Naive thymus-derived CD4-positive, alpha-beta T cell (primary cell): Measurements from ENCODE around the gene CZIB. TPM values are rescaled to one million over a fixed set of nuclear protein-coding genes. Genes with fewer than 3 reads are reported as not detected.

Experiments
- ATAC-seq: fragments of 150-1000 bp; cut with Tn5 transposase; 2 replicates; pipeline ENCODE4 v1.10.0; 2021; ENCODE audit warnings: mild to moderate bottlenecking, moderate library complexity
- CTCF ChIA-PET: fragments of 350-600 bp; sonication (Branson Sonifier 250); formaldehyde crosslinking; loops from one replicate; lab custom pipeline; 2021; ENCODE audit warnings: antibody characterized with exemption; lab: Charles Lee
- POLR2A ChIA-PET: fragments of 350-600 bp; sonication (Branson Sonifier 250); formaldehyde crosslinking; loops from one replicate; lab custom pipeline; 2021; ENCODE audit warnings: antibody characterized with exemption, inconsistent platforms; lab: Charles Lee
- DNase-seq, 9 donors: peaks; one replicate each; pipeline versions ENCODE4 v3.0.0 to v3.0.0-alpha.2; 2020 to 2022; ENCODE audit warnings: mixed read lengths in 1 of 9
- H3K27ac ChIP-seq: one replicate; pipeline ENCODE4 v1.7.0; 2013; ENCODE audit warnings: mild to moderate bottlenecking, low read depth, low read length, moderate library complexity
- H3K27me3 ChIP-seq, 2 donors: one replicate each; pipeline ENCODE4 v1.7.0; 2013; ENCODE audit warnings: low read length in 2 of 2, mild to moderate bottlenecking in 2 of 2, moderate library complexity in 2 of 2; ENCODE audit not compliant: control insufficient read depth in 2 of 2, insufficient read depth in 2 of 2
- H3K36me3 ChIP-seq, 3 experiments: 1 replicate in 2 of 3; 2 replicates in 1 of 3; pipeline ENCODE4 v1.7.0; 2013; ENCODE audit warnings: low read length in 3 of 3, mild to moderate bottlenecking in 3 of 3, moderate library complexity in 1 of 3; ENCODE audit not compliant: insufficient read depth in 3 of 3, control insufficient read depth in 2 of 3
- H3K4me1 ChIP-seq, 2 donors: one replicate each; pipeline ENCODE4 v1.7.0; 2013; ENCODE audit warnings: low read length in 2 of 2, mild to moderate bottlenecking in 2 of 2, moderate library complexity in 1 of 2; ENCODE audit not compliant: control insufficient read depth in 2 of 2, insufficient read depth in 2 of 2
- H3K4me3 ChIP-seq: 2 replicates; pipeline ENCODE4 v1.7.0; 2013; ENCODE audit warnings: mild to moderate bottlenecking, low read length
- H3K9me3 ChIP-seq, 3 experiments: 1 replicate in 2 of 3; 2 replicates in 1 of 3; pipeline ENCODE4 v1.7.0; 2013; ENCODE audit warnings: low read length in 3 of 3; ENCODE audit not compliant: control insufficient read depth in 2 of 3
- H3K27ac Mint-ChIP-seq, 9 donors: one replicate each; pipeline ENCODE4 v1.8.0; 2020 to 2022; ENCODE audit warnings: mixed read lengths in 9 of 9, mild to moderate bottlenecking in 8 of 9, moderate library complexity in 5 of 9, inconsistent platforms in 2 of 9
- H3K27me3 Mint-ChIP-seq, 5 donors: one replicate each; pipeline ENCODE4 v1.8.0; 2021 to 2022; ENCODE audit warnings: mixed read lengths in 5 of 5, mild to moderate bottlenecking in 1 of 5
- H3K36me3 Mint-ChIP-seq, 5 donors: one replicate each; pipeline ENCODE4 v1.8.0; 2020 to 2022; ENCODE audit warnings: mixed read lengths in 5 of 5, mild to moderate bottlenecking in 3 of 5, inconsistent platforms in 1 of 5
- H3K4me1 Mint-ChIP-seq, 7 donors: one replicate each; pipeline ENCODE4 v1.8.0; 2020 to 2022; ENCODE audit warnings: mixed read lengths in 7 of 7, mild to moderate bottlenecking in 3 of 7, inconsistent platforms in 1 of 7
- H3K4me3 Mint-ChIP-seq, 10 donors: one replicate each; pipeline ENCODE4 v1.8.0; 2020 to 2022; ENCODE audit warnings: mild to moderate bottlenecking in 10 of 10, mixed read lengths in 10 of 10, moderate library complexity in 6 of 10, inconsistent platforms in 2 of 10
- H3K9me3 Mint-ChIP-seq, 11 donors: one replicate each; pipeline ENCODE4 v1.8.0; 2020 to 2022; ENCODE audit warnings: mixed read lengths in 11 of 11, mild to moderate bottlenecking in 4 of 11, inconsistent platforms in 1 of 11, moderate library complexity in 1 of 11
- intact Hi-C, 2 donors: fragments of 100-400 bp; cut with micrococcal nuclease; formaldehyde crosslinking; loops; one replicate each; pipeline ENCODE4 v1.15.1; 2023
- polyA plus RNA-seq, 2 donors: library from polyadenylated mRNA; unstranded; fragments of 300-500 nt; fragmentation: Illumina TruSeq; gene quantifications; one replicate each; pipeline ENCODE4 v1.2.3, GENCODE V29; 2021
- total RNA-seq, 6 experiments: library from RNA in 5 of 6; stranded (reverse) in 5 of 6; gene quantifications; 1 replicate in 5 of 6; 2 replicates in 1 of 6; pipeline ENCODE4 v1.2.3 and lab custom pipeline; 2021 to 2026

CZIB gene
- total and polyA plus RNA-seq, 7 experiments from 2014 or later: 41.9 to 94.9 (median 77.5) TPM

GRCh38 chr1:53197291-53198200 is 22.9 kb downstream of the CZIB start:
- no peaks in the 10 kb centered on the region for H3K9me3 ChIP-seq
- Mint-ChIP-seq H3K4me3 (peak overlapping the region; percentile 88 to 100 (median 98)), H3K27me3 (no peaks in the 10 kb centered on the region), H3K27ac (peak overlapping the region; percentile 90 to 100 (median 97)), H3K4me1 (peaks cover 13 to 50% (median 44%) of the 10 kb centered on the region in 7 donors), H3K36me3 (peaks cover 6 to 23% (median 14%) of the 10 kb centered on the region in 5 donors), H3K9me3 (peaks cover 0 to 3% (median 0%) of the 10 kb centered on the region in 11 donors)
- H3K27me3 ChIP-seq: no peaks in the 10 kb centered on the region
- CTCF ChIA-PET: no interaction called here
- peaks cover 16 to 20% of the 10 kb centered on the region in 2 donors for H3K4me1 ChIP-seq
- H3K36me3 ChIP-seq: peaks cover 0 to 19% (median 0%) of the 10 kb centered on the region in 3 experiments
- peak overlapping the region; percentile 91 for H3K4me3 ChIP-seq
- H3K27ac ChIP-seq: peak overlapping the region; percentile 98
- no peak for ATAC-seq
- DNase-seq: no peak
- POLR2A ChIA-PET: interaction anchor here (0.7 to 6.3 kb wide), 4 partner anchors 15 to 23 kb away, joined by 3 to 42 read pairs (median 3); partner anchors contain the start of gene CZIB
- intact Hi-C loops: loop anchor here (2.0 to 5.0 kb wide), 9 partner anchors 180 to 1320 kb away; partner anchors contain the start of genes NDC1 (in 2 of the 2), NRDC (in 2 of the 2), CC2D1B (in 1 of the 2) and ECHDC2 (in 1 of the 2)

GRCh38 chr1:53196485-53197290 is 23.7 kb downstream of the CZIB start, which contains the start of gene CPT2:
TSS of gene CPT2 (plus strand) at chr1:53196824. CDS start at chr1:53196944, 120 bp downstream.
- POLR2A ChIA-PET: interaction anchor here (0.6 to 6.3 kb wide), 5 partner anchors 10 to 24 kb away, joined by 3 to 42 read pairs (median 4); partner anchors contain the start of gene CZIB

GRCh38 chr1:53196017-53196484 is 24.4 kb downstream of the CZIB start:
- intact Hi-C loops: loop anchor here (1.0 to 5.0 kb wide), 17 partner anchors 24 to 1319 kb away; partner anchors contain the start of genes CC2D1B (in 2 of the 2), CZIB (in 2 of the 2), MAGOH (in 2 of the 2) and NDC1 (in 2 of the 2)
- POLR2A ChIA-PET: interaction anchor here (0.6 to 6.3 kb wide), 5 partner anchors 10 to 44 kb away, joined by 3 to 42 read pairs (median 4); partner anchors contain the start of gene CZIB

More at GRCh38 chr1:53196485-53197290, 23.7 kb downstream of the CZIB start, which contains the start of gene CPT2:
- H3K27ac ChIP-seq: peak within 1 kb of the TSS; percentile 98
- DNase-seq (peak; percentile 78 to 94 (median 89)), ATAC-seq (peak; percentile 99)
- Mint-ChIP-seq H3K27me3 (no peaks in the 10 kb centered on the region), H3K27ac (peak within 1 kb of the TSS; percentile 90 to 100 (median 97)), H3K4me1 (peaks cover 13 to 48% (median 44%) of the 10 kb centered on the region in 7 donors), H3K4me3 (peak within 1 kb of the TSS; percentile 88 to 100 (median 98)), H3K36me3 (peaks cover 4 to 21% (median 12%) of the 10 kb centered on the region in 5 donors), H3K9me3 (peaks cover 0 to 4% (median 0%) of the 10 kb centered on the region in 11 donors)
- H3K36me3 ChIP-seq: peaks cover 0 to 11% (median 0%) of the 10 kb centered on the region in 3 experiments
- H3K27me3 ChIP-seq: no peaks in the 10 kb centered on the region
- H3K9me3 ChIP-seq: no peaks in the 10 kb centered on the region
- H3K4me3 ChIP-seq: peak within 1 kb of the TSS; percentile 91
- H3K4me1 ChIP-seq: peaks cover 16 to 20% of the 10 kb centered on the region in 2 donors
- intact Hi-C loops: loop anchor here (1.0 to 5.0 kb wide), 17 partner anchors 24 to 1319 kb away; partner anchors contain the start of genes CC2D1B (in 2 of the 2), CZIB (in 2 of the 2), MAGOH (in 2 of the 2) and NDC1 (in 2 of the 2)
- CTCF ChIA-PET: interaction anchor here (1.7 kb wide), 1 partner anchor 14 kb away, joined by 4 read pairs; no protein-coding TSS in a partner anchor

GRCh38 chr1:53195246-53196016 is 25.0 kb downstream of the CZIB start:
- Mint-ChIP-seq H3K36me3 (peaks cover 0 to 10% (median 0%) of the 10 kb centered on the region in 5 donors), H3K27ac (peak overlapping the region in 8 of 9 donors; percentile 69 to 100 (median 93)), H3K9me3 (peaks cover 0 to 4% (median 0%) of the 10 kb centered on the region in 11 donors), H3K27me3 (no peaks in the 10 kb centered on the region), H3K4me1 (peaks cover 13 to 39% (median 36%) of the 10 kb centered on the region in 7 donors), H3K4me3 (peak overlapping the region in 8 of 10 donors; percentile 3 to 100 (median 94))
- ATAC-seq (no peak), DNase-seq (no peak)
- POLR2A ChIA-PET: interaction anchor here (0.7 to 6.3 kb wide), 4 partner anchors 9 to 43 kb away, joined by 3 to 42 read pairs (median 4); partner anchors contain the start of gene CZIB
- no peak overlapping the region for H3K4me3 ChIP-seq
- no peaks in the 10 kb centered on the region for H3K9me3 ChIP-seq
- intact Hi-C loops: loop anchor here (1.0 to 5.0 kb wide), 17 partner anchors 25 to 1318 kb away; partner anchors contain the start of genes CC2D1B (in 2 of the 2), CZIB (in 2 of the 2), MAGOH (in 2 of the 2) and NDC1 (in 2 of the 2)
- peaks cover 16 to 20% of the 10 kb centered on the region in 2 donors for H3K4me1 ChIP-seq
- CTCF ChIA-PET: interaction anchor here (1.1 to 1.7 kb wide), 2 partner anchors 13 to 17 kb away, joined by 3 to 4 read pairs; no protein-coding TSS in a partner anchor
- no peaks in the 10 kb centered on the region for H3K27me3 ChIP-seq
- H3K27ac ChIP-seq: no peak overlapping the region
- no peaks in the 10 kb centered on the region for H3K36me3 ChIP-seq

More at GRCh38 chr1:53196017-53196484, 24.4 kb downstream of the CZIB start:
- H3K9me3 ChIP-seq: no peaks in the 10 kb centered on the region
- Mint-ChIP-seq H3K4me3 (peak overlapping the region; percentile 88 to 100 (median 94)), H3K27me3 (no peaks in the 10 kb centered on the region), H3K4me1 (peaks cover 13 to 45% (median 42%) of the 10 kb centered on the region in 7 donors), H3K27ac (peak overlapping the region; percentile 84 to 100 (median 93)), H3K36me3 (peaks cover 2 to 15% (median 5%) of the 10 kb centered on the region in 5 donors), H3K9me3 (peaks cover 0 to 4% (median 0%) of the 10 kb centered on the region in 11 donors)
- peaks cover 16 to 20% of the 10 kb centered on the region in 2 donors for H3K4me1 ChIP-seq
- H3K4me3 ChIP-seq: peak overlapping the region; percentile 91
- peaks cover 0 to 5% (median 0%) of the 10 kb centered on the region in 3 experiments for H3K36me3 ChIP-seq
- DNase-seq (peak in 2 of 9 donors; percentile 6 to 8), ATAC-seq (peak; percentile 24)
- CTCF ChIA-PET: interaction anchor here (1.7 kb wide), 1 partner anchor 14 kb away, joined by 4 read pairs; no protein-coding TSS in a partner anchor
- no peaks in the 10 kb centered on the region for H3K27me3 ChIP-seq
- H3K27ac ChIP-seq: peak overlapping the region; percentile 98

GRCh38 chr1:53190210-53190611 is 30.2 kb downstream of the CZIB start:
- peaks cover 0 to 15% (median 6%) of the 10 kb centered on the region in 5 donors for H3K27me3 Mint-ChIP-seq
- ChIA-PET CTCF (no interaction called here), POLR2A (no interaction called here)
- Histone ChIP-seq H3K27ac (no peak overlapping the region), H3K27me3 (no peaks in the 10 kb centered on the region), H3K4me1 (no peaks in the 10 kb centered on the region), H3K4me3 (no peak overlapping the region), H3K36me3 (no peaks in the 10 kb centered on the region), H3K9me3 (no peaks in the 10 kb centered on the region)
- ATAC-seq (no peak), DNase-seq (no peak)
- H3K36me3 Mint-ChIP-seq: no peaks in the 10 kb centered on the region
- intact Hi-C loops: no loop called here
- H3K27ac Mint-ChIP-seq: no peak overlapping the region
- no peaks in the 10 kb centered on the region for H3K4me1 Mint-ChIP-seq
- no peak overlapping the region for H3K4me3 Mint-ChIP-seq
- H3K9me3 Mint-ChIP-seq: peaks cover 0 to 4% (median 0%) of the 10 kb centered on the region in 11 donors
